ENCODE results near the gene ZNF256. TPM values are rescaled to one million over a fixed set of nuclear protein-coding genes. Genes with fewer than 3 reads are reported as not detected.

ZNF256 gene
- total and polyA plus RNA-seq, 9 donors, result 2.8 to 13.1 (median 8.1) TPM

- intact Hi-C loops (cut with DNase I), result no loop called here
- Histone ChIP-seq H3K4me1 (ENCODE audit: insufficient read depth) (peaks cover 3% of the 10 kb centered on the region), H3K9me3 (peaks cover 0 to 53% of the 10 kb centered on the region in 2 donors), H3K36me3 (no peaks in the 10 kb centered on the region), H3K4me3 (no peak overlapping the region), H3K27me3 (no peaks in the 10 kb centered on the region), H3K27ac (no peak overlapping the region)
- no peak for TF ChIP-seq CTCF (IDR thresholded peaks at IDR 0.05)
- no peak for TF ChIP-seq POLR2A (IDR thresholded peaks at IDR 0.05)
- no peak for TF ChIP-seq EP300 (IDR thresholded peaks at IDR 0.05)
- DNase-seq, result no peak
- 90 to 98% (median 93%) methylated on average over 3 of the region's 3 CpGs for WGBS, 3 donors
These were observed 33.0 kb downstream of the ZNF256 start for GRCh38 chr19:57914531-57914930.

GRCh38 chr19:57907394-57907793, 40.1 kb downstream of the ZNF256 start:
- no peaks in the 10 kb centered on the region for H3K36me3 ChIP-seq
- intact Hi-C loops (cut with DNase I), result no loop called here

GRCh38 chr19:57905258-57905657, 42.2 kb downstream of the ZNF256 start:
- Histone ChIP-seq H3K36me3 (no peaks in the 10 kb centered on the region), H3K27ac (no peak overlapping the region), H3K27me3 (no peaks in the 10 kb centered on the region), H3K4me3 (no peak overlapping the region), H3K9me3 (peaks cover 0 to 24% of the 10 kb centered on the region in 2 donors), H3K4me1 (ENCODE audit: insufficient read depth) (no peaks in the 10 kb centered on the region)
- intact Hi-C loops (cut with DNase I), result no loop called here
- WGBS, 3 donors, result 92 to 93% (median 93%) methylated on average over 6 of the region's 6 CpGs
- TF ChIP-seq CTCF (IDR thresholded peaks at IDR 0.05) (no peak), POLR2A (IDR thresholded peaks at IDR 0.05) (no peak), EP300 (IDR thresholded peaks at IDR 0.05) (no peak)
- no peak for DNase-seq

More at GRCh38 chr19:57907394-57907793, 40.1 kb downstream of the ZNF256 start:
- no peak for DNase-seq
- H3K27ac ChIP-seq, result no peak overlapping the region
- no peaks in the 10 kb centered on the region for H3K27me3 ChIP-seq
- 91 to 96% (median 96%) methylated on average over 3 of the region's 3 CpGs for WGBS, 3 donors
- no peaks in the 10 kb centered on the region for H3K4me1 ChIP-seq (ENCODE audit: insufficient read depth)
- H3K4me3 ChIP-seq, result no peak overlapping the region
- peaks cover 0 to 41% of the 10 kb centered on the region in 2 donors for H3K9me3 ChIP-seq
- no peak for TF ChIP-seq POLR2A (IDR thresholded peaks at IDR 0.05)
- TF ChIP-seq CTCF (IDR thresholded peaks at IDR 0.05), result no peak
- TF ChIP-seq EP300 (IDR thresholded peaks at IDR 0.05), result no peak

DNA sequence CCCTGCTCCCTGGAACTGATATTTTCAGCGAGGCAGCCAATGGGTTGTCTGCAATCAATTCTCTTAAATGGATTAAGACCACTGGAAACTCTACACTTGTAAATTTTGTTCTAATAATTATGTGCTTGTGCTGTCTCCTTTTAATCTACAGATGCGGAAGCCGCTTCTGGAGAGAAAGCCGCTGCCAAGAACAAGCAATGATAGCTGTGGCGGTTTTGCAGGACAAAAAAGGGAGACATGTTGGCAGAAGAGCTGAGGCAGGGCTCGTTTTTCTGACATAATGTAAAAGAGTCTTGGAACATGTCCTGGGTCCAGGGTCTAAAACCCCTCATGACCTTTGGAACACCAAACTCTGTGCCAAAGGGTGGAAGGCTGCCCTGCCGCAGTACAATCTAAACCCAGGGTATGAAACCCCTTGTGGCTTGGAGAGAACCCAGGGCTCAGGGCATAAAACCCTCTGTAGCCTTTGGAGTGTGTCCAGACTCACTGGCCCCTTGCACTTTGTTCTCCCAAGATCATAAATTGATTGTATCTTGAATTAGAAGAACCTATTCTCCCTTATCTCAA, 43.8 kb downstream of the ZNF256 start:
- intact Hi-C loops (cut with DNase I), result no loop called here
- H3K27ac ChIP-seq, result no peak overlapping the region
- 57 to 62% (median 58%) methylated on average over 7 of the region's 7 CpGs for WGBS, 3 donors
- H3K27me3 ChIP-seq, result no peaks in the 10 kb centered on the region
- TF ChIP-seq POLR2A (IDR thresholded peaks at IDR 0.05) (no peak), CTCF (IDR thresholded peaks at IDR 0.05) (no peak), EP300 (IDR thresholded peaks at IDR 0.05) (no peak)
- peaks cover 0 to 12% of the 10 kb centered on the region in 2 donors for H3K9me3 ChIP-seq
- no peak overlapping the region for H3K4me3 ChIP-seq
- no peaks in the 10 kb centered on the region for H3K4me1 ChIP-seq (ENCODE audit: insufficient read depth)
- no peaks in the 10 kb centered on the region for H3K36me3 ChIP-seq
- DNase-seq, result no peak
